ENCODE data around the gene GGCX.

The GGCX gene

DNA sequence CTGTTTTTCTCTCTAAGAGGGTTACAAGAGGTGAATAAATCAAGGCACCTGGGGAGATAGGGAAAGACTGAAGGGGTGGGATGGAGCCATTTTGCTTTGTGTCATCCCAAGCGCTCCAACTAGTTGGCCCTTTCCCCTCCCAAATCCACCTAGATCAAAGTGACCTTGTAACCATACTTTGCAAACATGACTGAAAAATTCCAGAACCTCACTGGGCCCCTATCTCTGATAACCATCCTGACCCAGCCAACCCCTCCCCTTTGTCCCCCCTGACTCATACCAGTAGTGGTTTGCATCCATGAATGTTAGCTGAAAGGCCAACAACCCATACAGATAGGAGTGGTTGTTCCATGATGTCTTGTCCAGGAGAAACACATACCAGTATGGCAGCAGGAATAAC is 3.1 kb downstream of the GGCX start:
- H3K36me3 ChIP-seq (ENCODE audit: low read depth) = peaks cover 61% of the 10 kb centered on the region
- H3K27ac ChIP-seq (ENCODE audit: poor library complexity, severe bottlenecking) = no peak overlapping the region
- DNase-seq (ENCODE audit: low spot score) = no peak
- no peaks in the 10 kb centered on the region for H3K4me1 ChIP-seq (ENCODE audit: insufficient read depth, poor library complexity, severe bottlenecking)
- no peak for ATAC-seq (ENCODE audit: low read depth)
- no peak for TF ChIP-seq CTCF (IDR thresholded peaks at IDR 0.05; ENCODE audit: poor library complexity, severe bottlenecking)
- H3K4me3 ChIP-seq (ENCODE audit: severe bottlenecking) = no peak overlapping the region
- no peaks in the 10 kb centered on the region for H3K27me3 ChIP-seq (ENCODE audit: insufficient read depth, poor library complexity, severe bottlenecking)
- no peaks in the 10 kb centered on the region for H3K9me3 ChIP-seq (ENCODE audit: severe bottlenecking)

- no peak for TF ChIP-seq CTCF (IDR thresholded peaks at IDR 0.05; ENCODE audit: poor library complexity, severe bottlenecking)
- DNase-seq (ENCODE audit: low spot score) (no peak), ATAC-seq (ENCODE audit: low read depth) (no peak)
- Histone ChIP-seq H3K4me3 (ENCODE audit: severe bottlenecking) (no peak overlapping the region), H3K36me3 (ENCODE audit: low read depth) (peaks cover 70% of the 10 kb centered on the region), H3K27me3 (ENCODE audit: insufficient read depth, poor library complexity, severe bottlenecking) (no peaks in the 10 kb centered on the region), H3K9me3 (ENCODE audit: severe bottlenecking) (no peaks in the 10 kb centered on the region), H3K27ac (ENCODE audit: poor library complexity, severe bottlenecking) (no peak overlapping the region), H3K4me1 (ENCODE audit: insufficient read depth, poor library complexity, severe bottlenecking) (no peaks in the 10 kb centered on the region)
Observed at GRCh38 chr2:85557130-85557529, 4.2 kb downstream of the GGCX start.

- H3K4me3 ChIP-seq (ENCODE audit: severe bottlenecking) = no peak overlapping the region
- no peaks in the 10 kb centered on the region for H3K9me3 ChIP-seq (ENCODE audit: severe bottlenecking)
- H3K4me1 ChIP-seq (ENCODE audit: insufficient read depth, poor library complexity, severe bottlenecking) = peaks cover 5% of the 10 kb centered on the region
- no peak for ATAC-seq (ENCODE audit: low read depth)
- H3K36me3 ChIP-seq (ENCODE audit: low read depth) = peaks cover 90% of the 10 kb centered on the region
- no peak for TF ChIP-seq CTCF (IDR thresholded peaks at IDR 0.05; ENCODE audit: poor library complexity, severe bottlenecking)
- H3K27ac ChIP-seq (ENCODE audit: poor library complexity, severe bottlenecking) = no peak overlapping the region
- no peak for DNase-seq (ENCODE audit: low spot score)
- no peaks in the 10 kb centered on the region for H3K27me3 ChIP-seq (ENCODE audit: insufficient read depth, poor library complexity, severe bottlenecking)
Observed at GRCh38 chr2:85554980-85555612, 6.2 kb downstream of the GGCX start.

DNA sequence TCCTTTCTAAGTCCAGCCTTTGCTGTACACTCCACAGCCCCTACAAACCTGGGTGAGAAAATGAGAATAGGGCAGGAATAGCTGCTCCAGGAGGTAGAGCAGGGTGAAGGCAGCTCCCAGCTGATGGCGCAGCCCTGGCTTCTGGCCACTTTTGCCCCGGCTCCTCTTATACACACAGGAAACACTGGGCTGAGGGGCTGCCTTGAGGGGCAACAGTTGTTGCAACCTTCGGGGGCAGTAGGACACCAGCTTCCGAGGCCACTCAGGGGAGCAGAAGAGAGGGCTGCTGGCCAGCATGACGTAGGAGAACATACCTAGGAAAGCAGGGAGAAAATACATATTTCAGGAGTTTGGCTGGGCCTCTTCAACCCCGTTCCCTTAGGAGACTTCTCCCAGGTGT is 8.1 kb downstream of the GGCX start:
- no peaks in the 10 kb centered on the region for H3K27me3 ChIP-seq (ENCODE audit: insufficient read depth, poor library complexity, severe bottlenecking)
- DNase-seq (ENCODE audit: low spot score) (no peak), ATAC-seq (ENCODE audit: low read depth) (no peak)
- no peaks in the 10 kb centered on the region for H3K9me3 ChIP-seq (ENCODE audit: severe bottlenecking)
- H3K36me3 ChIP-seq (ENCODE audit: low read depth) = peaks cover 89% of the 10 kb centered on the region
- no peak overlapping the region for H3K4me3 ChIP-seq (ENCODE audit: severe bottlenecking)
- H3K4me1 ChIP-seq (ENCODE audit: insufficient read depth, poor library complexity, severe bottlenecking) = peaks cover 9% of the 10 kb centered on the region
- no peak for TF ChIP-seq CTCF (IDR thresholded peaks at IDR 0.05; ENCODE audit: poor library complexity, severe bottlenecking)
- H3K27ac ChIP-seq (ENCODE audit: poor library complexity, severe bottlenecking) = no peak overlapping the region

Data from RWPE2 (cell line).